Measurements from ENCODE around the gene FRS3. TPM values are rescaled to one million over a fixed set of nuclear protein-coding genes. Genes with fewer than 3 reads are reported as not detected.

FRS3 gene
- total and polyA plus RNA-seq, 2 of the 13 experiments (the other 11 are each of a cell fraction or from before 2014, with no cell fraction given): 3.0 to 7.4 TPM

DNA sequence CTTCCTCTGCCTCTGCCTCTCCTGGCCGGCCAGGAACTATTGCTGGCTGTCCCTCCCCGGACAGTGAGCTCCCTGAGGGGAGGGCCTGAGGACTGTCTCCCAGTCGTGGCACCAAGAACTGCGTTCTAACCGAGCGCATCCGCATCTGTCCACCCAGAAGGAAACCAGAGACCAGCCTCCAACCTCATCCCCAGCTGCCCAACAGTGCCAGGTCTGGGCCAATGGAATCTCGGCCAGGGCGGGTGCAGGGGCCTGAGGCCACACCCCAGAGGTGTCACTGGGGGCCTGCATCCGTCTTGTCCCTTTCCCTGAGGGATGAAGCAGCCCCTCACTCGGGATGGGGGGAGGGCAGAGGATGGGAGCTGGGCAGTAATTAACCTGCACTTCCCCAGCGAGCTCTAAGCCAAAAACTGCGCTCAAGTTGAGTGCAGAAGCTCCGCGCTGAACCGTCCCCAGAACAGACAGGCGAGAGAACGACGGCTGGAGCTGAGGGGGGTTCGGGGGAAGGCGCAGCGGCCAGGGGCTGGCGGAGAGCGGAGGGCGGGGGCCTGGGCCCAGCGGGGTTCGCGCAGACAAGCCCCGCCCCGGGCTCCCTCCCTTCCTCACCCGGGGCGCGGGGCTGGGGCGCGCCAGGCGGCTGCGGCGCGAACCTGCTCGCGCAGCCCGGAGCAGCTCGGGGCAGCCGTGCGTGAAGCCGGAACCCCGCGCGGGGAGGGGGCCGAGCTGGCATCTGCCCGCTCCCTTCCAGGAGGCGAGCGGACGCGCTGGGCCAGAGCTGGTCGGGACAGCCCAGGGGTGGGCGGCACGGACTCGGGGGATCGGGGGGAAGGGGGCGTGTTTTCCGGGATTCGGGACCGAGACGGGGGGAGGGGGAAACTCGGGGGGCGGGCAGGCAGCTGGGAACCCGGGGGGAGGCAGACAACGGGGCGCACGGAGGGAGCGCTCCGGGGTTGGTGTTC lies 45.7 kb downstream of the FRS3 start:
- DNase-seq (ENCODE audit: low spot score) (peak; percentile 76), FAIRE-seq (peak; percentile 85), ATAC-seq (peak; percentile 83)
- WGBS (ENCODE audit: low lambda C conversion rate): 1% methylated on average over 45 of the region's 73 CpGs
- Histone ChIP-seq H3K4me1 (ENCODE audit: insufficient read depth, low read length) (peaks cover 58% of the 10 kb centered on the region), H3K4me2 (ENCODE audit: low read depth, low read length) (peak overlapping the region; percentile 90), H3K4me3 (replicated peaks in 1 of 3; ENCODE audit: insufficient read depth in 1 of 3, low read depth in 2 of 3, low read length in 3 of 3) (peak overlapping the region; percentile 51 to 83 (median 76)), H4K20me1 (ENCODE audit: insufficient read depth, low read length) (no peaks in the 10 kb centered on the region), H3K79me2 (ENCODE audit: insufficient read depth, low read length) (peaks cover 5% of the 10 kb centered on the region), H3K27ac (ENCODE audit: extremely low read length, insufficient read depth, low read length) (peak overlapping the region; percentile 11), H3K9me3 (ENCODE audit: low read length) (no peaks in the 10 kb centered on the region), H3K27me3 (ENCODE audit: control insufficient read depth in 1 of 2, insufficient read depth in 2 of 2, low read length in 2 of 2) (no peaks in the 10 kb centered on the region; a peak in 1 of 5 replicates), H3K9ac (ENCODE audit: insufficient read depth, low read depth, low read length) (peak overlapping the region; percentile 73), H3K36me3 (replicated peaks in 1 of 2; ENCODE audit: control insufficient read depth in 1 of 2, insufficient read depth in 2 of 2, low read length in 2 of 2) (no peaks in the 10 kb centered on the region), H2AFZ (ENCODE audit: low read length) (no peak overlapping the region)
- no TSS peak for BruUV-seq (replicated peaks)
- intact Hi-C loops (cut with micrococcal nuclease; ENCODE audit: unreplicated experiment) (loop anchor here (1.0 to 2.0 kb wide), 3 partner anchors 28 to 187 kb away; partner anchors contain the start of genes BYSL and MED20), in situ Hi-C loops (cut with HindIII; ENCODE audit: extremely low pct_ligation_motif_present, low pct_unique_long_range_greater_than_20kb) (no loop called here)
- CTCF ChIA-PET (ENCODE audit: low intra/inter-chr PET ratio, low total read pairs): interaction anchor here (1.2 to 3.0 kb wide), 3 partner anchors 28 to 46 kb away, joined by 3 to 44 read pairs (median 12); partner anchors contain the start of gene FRS3
- POLR2A ChIA-PET: interaction anchor here (0.7 to 10.4 kb wide), 31 partner anchors 8 to 403 kb away, joined by 3 to 120 read pairs (median 5); partner anchors contain the start of genes FRS3, PGC, PRICKLE4 and TAF8
- peak; percentile 36 for TF ChIP-seq IKZF4 (CRISPR knock-in tag; IDR thresholded peaks at IDR 0.05; ENCODE audit: borderline replicate concordance, low read depth, not compliant biosample characterization)
- 0 out of 2 replicates have a peak, but pooled peaks have one; percentile 10 for TF ChIP-seq ARNTL (CRISPR knock-in tag; IDR thresholded peaks at IDR 0.05)
- no peak for TF ChIP-seq IRX3 (CRISPR knock-in tag; IDR thresholded peaks at IDR 0.05; ENCODE audit: borderline replicate concordance, low read depth)
- TF ChIP-seq, protein P1, sequence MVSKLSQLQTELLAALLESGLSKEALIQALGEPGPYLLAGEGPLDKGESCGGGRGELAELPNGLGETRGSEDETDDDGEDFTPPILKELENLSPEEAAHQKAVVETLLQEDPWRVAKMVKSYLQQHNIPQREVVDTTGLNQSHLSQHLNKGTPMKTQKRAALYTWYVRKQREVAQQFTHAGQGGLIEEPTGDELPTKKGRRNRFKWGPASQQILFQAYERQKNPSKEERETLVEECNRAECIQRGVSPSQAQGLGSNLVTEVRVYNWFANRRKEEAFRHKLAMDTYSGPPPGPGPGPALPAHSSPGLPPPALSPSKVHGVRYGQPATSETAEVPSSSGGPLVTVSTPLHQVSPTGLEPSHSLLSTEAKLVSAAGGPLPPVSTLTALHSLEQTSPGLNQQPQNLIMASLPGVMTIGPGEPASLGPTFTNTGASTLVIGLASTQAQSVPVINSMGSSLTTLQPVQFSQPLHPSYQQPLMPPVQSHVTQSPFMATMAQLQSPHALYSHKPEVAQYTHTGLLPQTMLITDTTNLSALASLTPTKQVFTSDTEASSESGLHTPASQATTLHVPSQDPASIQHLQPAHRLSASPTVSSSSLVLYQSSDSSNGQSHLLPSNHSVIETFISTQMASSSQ (IDR thresholded peaks at IDR 0.05; ENCODE audit: low read depth): no peak
- TF ChIP-seq, protein P1 (CRISPR knock-in tag; IDR thresholded peaks at IDR 0.05; ENCODE audit: borderline replicate concordance): no peak; the same call in 1 of the 2 replicates
- no peak for TF ChIP-seq MIXL1 (CRISPR knock-in tag; IDR thresholded peaks at IDR 0.05)
- peak; percentile 83; the same call in 1 of the 2 replicates for TF ChIP-seq FIP1L1 (IDR thresholded peaks at IDR 0.05; ENCODE audit: borderline replicate concordance, insufficient read depth, low read depth, low read length)
- TF ChIP-seq GABPB1 (CRISPR knock-in tag; IDR thresholded peaks at IDR 0.05): peak; percentile 64; the same call in 1 of the 2 replicates
- TF ChIP-seq RBFOX2 (IDR thresholded peaks at IDR 0.05; ENCODE audit: low read depth, low read length): peak; percentile 75
- peak; percentile 19; the same call in 1 of the 2 replicates for TF ChIP-seq CCDC6 (CRISPR knock-in tag; IDR thresholded peaks at IDR 0.05)
- 0 out of 2 replicates have a peak, but pooled peaks have one; percentile 17 for TF ChIP-seq ZNF552 (CRISPR knock-in tag; IDR thresholded peaks at IDR 0.05; ENCODE audit: borderline replicate concordance)
- no peak; the same call in 1 of the 2 replicates for TF ChIP-seq NCOA2 (CRISPR knock-in tag; IDR thresholded peaks at IDR 0.05)
- TF ChIP-seq, protein P2, sequence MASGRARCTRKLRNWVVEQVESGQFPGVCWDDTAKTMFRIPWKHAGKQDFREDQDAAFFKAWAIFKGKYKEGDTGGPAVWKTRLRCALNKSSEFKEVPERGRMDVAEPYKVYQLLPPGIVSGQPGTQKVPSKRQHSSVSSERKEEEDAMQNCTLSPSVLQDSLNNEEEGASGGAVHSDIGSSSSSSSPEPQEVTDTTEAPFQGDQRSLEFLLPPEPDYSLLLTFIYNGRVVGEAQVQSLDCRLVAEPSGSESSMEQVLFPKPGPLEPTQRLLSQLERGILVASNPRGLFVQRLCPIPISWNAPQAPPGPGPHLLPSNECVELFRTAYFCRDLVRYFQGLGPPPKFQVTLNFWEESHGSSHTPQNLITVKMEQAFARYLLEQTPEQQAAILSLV (CRISPR knock-in tag; IDR thresholded peaks at IDR 0.05; ENCODE audit: borderline replicate concordance): peak; percentile 68; the same call in 1 of the 2 replicates
- TF ChIP-seq ZNF333 (CRISPR knock-in tag; IDR thresholded peaks at IDR 0.05; ENCODE audit: borderline replicate concordance): 0 out of 2 replicates have a peak, but pooled peaks have one; percentile 49
